GM19238 (cell line): ENCODE measurements around the gene PRKN.

Experiments used
- DNase-seq: peaks from one replicate; pipeline ENCODE4 v3.0.0; 2011; ENCODE audit warnings: low spot score; ENCODE audit not compliant: insufficient read length

Gene PRKN

GRCh38 chr6:161815965-161816364 is 911.6 kb downstream of the PRKN start:
- DNase-seq: no peak

GRCh38 chr6:161813156-161813555 is 914.4 kb downstream of the PRKN start:
- no peak for DNase-seq

GRCh38 chr6:161809971-161810370 is 917.6 kb downstream of the PRKN start:
- DNase-seq: no peak

GRCh38 chr6:161804838-161805237 is 922.7 kb downstream of the PRKN start:
- no peak for DNase-seq

GRCh38 chr6:161803131-161803530 is 924.4 kb downstream of the PRKN start:
- DNase-seq: no peak

DNA sequence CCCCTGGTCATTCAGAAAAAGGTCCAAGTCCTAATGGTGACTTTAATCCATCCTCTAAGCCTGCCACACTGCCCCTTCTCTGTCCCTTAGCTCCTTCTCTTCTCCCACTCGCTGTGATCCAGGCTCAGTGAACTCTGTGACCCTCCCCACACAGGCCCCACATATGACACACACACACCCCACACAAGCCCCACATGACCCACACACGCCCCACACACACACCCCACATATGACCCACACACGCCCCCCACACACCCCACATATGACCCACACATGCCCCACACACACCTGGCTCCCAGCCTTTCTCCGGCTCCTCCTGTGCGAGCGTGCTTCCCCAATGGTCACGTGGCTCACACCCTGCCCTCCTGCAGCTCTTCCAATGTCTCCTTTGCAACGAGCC is 925.3 kb downstream of the PRKN start:
- DNase-seq: no peak

DNA sequence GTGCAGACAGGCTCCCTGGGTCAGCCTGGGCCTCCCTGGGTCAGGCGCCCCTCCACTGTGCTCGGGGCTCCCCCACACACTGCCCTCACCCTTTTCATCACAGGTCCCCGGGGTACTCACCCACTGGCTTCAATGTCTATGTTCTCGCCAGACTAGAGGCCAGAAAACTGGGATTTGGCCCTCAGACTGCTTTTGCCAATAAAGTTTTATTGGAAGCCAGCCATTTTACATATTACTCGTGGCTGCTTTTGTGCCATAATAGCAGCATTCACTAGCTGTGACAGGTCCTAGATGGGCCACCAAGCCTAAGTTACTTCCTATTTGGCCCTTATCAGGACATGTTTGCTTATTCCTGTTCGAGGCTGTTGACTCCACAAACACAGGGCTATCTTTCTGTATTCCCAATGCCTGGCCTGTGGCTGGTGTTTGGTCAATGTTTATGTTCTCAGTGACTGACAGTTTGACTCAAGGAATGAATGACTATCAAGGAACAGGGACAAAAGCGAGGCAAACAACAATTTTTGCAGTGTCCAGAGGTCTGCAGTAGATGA is 928.6 kb downstream of the PRKN start:
- DNase-seq: no peak

DNA sequence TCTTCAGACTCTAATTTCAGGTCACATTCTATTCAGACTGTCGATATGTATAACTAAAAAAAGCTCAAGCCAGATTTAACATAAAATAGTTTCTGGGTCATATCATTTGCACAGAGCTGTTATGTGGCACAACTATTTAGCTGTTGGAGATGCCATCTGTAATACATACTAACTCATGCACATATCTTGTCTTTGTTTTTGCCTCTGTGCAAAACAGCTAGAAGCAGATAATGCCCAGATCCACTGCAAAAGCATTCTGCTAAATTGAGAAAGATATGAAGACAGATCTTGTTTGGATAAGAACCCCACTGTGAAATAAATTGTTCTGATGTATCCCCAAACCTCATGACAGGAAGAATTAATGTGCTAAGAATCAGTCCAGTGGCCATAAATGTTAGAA is 930.9 kb downstream of the PRKN start:
- no peak for DNase-seq

DNA sequence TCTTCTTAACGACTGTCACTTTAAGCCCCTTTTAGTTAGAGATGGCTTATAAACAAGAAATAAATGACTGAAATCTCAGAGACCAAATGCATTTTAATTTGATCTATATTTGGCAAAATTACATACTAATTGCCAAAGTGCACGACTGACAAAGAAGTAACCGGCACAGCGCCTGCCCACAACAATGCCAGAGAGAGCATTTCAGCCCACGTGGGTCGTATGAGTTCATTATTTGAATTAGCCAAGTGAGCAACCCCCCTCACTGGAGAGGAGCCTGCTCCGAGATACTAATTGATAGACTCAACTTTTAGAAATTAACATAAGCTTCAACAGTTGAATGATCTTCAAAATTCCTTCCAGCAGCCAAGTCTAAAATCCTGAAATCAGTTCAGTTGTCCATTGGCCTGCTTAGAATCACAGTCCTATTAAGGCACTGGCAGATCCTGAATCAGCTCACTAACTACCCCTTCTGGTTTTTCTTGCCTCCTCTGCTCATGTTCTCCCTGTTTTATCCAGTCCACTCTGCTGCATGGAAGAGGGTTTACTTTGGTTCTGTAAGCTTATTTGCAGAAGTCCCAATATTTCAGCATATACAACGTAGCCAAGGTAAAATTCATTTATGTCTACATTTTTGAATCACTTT is 934.6 kb downstream of the PRKN start:
- DNase-seq: no peak

- DNase-seq: no peak
These were observed 939.0 kb downstream of the PRKN start for GRCh38 chr6:161788531-161788930.

GRCh38 chr6:161772176-161772575 is 955.4 kb downstream of the PRKN start:
- DNase-seq: no peak

DNA sequence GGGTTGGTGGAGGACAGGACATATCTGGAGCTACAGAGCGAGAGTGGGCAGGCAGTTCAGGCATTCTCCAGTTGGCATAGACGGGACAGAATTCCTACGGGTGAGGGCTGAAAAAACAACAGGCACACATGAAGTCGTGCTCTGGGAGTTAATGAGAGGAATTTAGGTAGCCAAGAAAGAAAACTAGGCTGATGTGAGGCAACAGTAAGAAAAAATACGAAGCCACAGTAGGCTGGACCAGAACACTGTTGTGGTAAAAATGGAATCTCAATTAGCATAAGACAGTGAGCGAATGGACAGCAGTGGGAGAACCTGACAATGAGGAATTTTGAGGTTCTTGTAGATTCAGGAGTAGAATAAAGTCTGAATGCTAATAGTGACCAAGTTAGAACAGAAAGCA is 965.6 kb downstream of the PRKN start:
- DNase-seq: no peak

DNA sequence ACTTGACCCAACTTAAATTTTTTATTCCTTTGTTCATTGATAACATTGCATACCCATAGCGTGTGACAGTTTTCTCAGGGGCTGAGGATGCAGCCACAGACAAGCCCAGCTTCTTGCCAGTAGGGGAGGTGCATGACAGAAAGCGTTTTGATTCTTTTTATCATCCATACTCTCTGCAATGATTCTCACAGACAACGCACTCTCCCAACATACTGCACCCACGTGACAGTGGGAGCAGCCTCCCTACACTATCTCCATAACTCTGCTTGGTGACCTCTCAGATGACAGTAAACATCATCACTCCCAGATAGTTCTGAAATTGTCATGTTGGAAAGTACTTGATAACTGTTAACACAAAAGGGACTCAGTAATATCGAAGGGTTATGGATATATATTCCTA is 972.5 kb downstream of the PRKN start:
- DNase-seq: no peak

DNA sequence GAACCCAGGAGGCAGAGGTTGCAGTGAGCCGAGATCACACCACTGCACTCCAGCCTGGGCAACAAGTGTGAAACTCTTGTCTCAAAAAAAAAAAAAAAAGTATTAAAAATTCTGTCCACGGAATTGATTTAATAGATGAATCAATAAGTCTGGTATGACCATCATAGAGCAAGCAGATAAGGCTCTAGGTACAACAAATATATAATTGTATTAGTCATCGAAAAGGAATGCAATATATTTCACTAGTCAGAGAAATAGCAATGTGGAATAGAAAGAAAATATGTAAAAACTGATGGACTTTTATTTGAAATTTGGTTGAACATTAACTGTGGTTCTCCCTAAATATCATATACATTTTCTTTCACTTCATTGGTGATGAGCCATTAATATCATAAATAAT is 976.9 kb downstream of the PRKN start:
- no peak for DNase-seq

- no peak for DNase-seq
These were observed 978.0 kb downstream of the PRKN start for GRCh38 chr6:161749576-161749975.

GRCh38 chr6:161748535-161749416 is 978.8 kb downstream of the PRKN start:
- DNase-seq: no peak

DNA sequence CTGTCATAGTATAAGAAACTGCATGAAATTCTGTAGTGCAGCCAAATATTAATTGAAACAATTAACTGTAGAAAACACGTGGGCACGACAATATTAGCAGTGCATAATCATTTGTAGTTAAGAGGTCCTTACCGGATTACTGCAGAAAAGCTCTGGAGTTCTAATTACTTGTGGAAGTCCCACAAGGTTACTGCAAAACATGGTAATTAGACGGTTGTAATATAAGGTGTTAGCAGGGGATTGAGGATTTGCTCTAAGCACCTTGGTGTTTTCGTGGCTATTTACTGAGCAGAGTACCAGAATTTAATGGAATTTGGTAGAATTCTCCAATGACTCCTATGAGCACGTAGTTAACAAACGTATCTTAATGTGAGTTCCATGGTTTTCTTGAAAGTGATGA is 980.1 kb downstream of the PRKN start:
- no peak for DNase-seq

DNA sequence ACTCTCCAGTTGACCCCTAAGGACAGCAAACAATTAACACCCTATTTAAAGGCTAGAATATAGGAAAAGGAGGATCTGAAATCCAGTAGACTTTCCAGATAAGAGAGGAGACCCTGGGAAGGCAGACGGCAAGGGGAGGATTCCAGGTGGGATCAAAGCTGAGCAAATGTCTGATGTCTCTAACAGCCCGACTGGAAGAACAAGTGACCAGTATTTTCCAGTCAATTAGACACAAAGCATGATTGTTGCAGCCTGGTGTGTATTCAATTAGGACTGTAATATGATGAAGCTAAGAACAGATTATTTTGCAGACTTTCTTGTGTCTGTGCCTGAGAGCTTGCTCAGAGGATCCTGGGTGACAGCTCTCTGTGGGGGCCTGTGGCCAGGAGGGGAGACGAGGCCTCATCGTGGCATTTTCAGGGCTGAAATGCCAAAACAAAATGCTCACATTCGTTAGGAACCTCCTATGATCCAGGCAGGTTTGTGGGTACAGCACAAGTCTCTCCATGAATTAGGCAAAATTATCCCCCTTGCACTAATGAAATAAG is 981.9 kb downstream of the PRKN start:
- DNase-seq: no peak

GRCh38 chr6:161745128-161745527 is 982.4 kb downstream of the PRKN start:
- DNase-seq: no peak

GRCh38 chr6:161744211-161745067 is 983.1 kb downstream of the PRKN start:
- no peak for DNase-seq

GRCh38 chr6:161743509-161744178 is 983.9 kb downstream of the PRKN start:
- no peak for DNase-seq
